Stimulated activated CD4-positive, alpha-beta T cell treated with anti-CD3 and anti-CD28 coated beads, Interleukin-4, amount 100 ng/mL, for 1 hour (primary cell): ENCODE measurements around the gene HOXA5.

Experiments used
- DNase-seq: peaks from one replicate; pipeline ENCODE4 v3.0.0-alpha.2; 2020

The HOXA5 gene

DNA sequence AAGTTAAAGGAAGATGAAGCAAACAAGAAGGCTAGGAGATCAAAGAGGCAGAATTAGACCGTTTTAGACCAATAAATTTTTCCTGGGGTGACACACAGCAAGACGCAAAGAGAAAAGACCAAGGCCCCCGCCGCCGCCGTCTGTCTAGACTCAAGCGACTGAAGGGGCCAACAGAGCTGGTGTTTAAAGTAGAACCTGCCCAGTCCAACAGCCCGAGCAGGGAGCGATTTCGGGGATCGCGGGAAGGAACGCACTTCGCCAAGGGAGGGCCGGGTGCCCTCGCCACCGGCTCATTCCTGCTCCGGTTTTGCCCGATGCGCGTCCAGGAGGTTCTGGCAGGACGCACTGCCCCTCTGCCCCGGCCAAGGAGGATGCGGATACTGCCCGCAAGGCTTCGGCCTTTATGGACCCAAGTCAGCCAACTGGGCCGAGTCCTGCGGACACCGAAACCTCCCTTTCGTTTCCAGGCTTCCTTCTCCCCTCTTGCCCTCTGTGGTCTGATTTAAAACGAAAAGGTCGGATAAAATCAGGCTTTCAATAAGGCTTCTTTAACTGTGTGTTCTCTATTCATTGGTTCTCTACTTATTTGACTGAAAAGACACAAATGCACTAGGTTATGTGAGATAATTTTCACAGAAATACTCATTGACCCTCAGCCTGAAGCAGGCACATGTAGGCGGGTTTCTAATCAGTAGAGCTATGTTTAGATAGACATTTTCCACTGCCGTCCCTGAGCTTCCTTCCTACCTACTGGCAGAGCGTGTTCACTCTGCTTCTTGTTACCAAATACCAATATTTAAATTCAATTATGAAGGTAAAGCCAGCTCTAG lies 15.2 kb upstream of the HOXA5 start:
- DNase-seq = no peak

DNA sequence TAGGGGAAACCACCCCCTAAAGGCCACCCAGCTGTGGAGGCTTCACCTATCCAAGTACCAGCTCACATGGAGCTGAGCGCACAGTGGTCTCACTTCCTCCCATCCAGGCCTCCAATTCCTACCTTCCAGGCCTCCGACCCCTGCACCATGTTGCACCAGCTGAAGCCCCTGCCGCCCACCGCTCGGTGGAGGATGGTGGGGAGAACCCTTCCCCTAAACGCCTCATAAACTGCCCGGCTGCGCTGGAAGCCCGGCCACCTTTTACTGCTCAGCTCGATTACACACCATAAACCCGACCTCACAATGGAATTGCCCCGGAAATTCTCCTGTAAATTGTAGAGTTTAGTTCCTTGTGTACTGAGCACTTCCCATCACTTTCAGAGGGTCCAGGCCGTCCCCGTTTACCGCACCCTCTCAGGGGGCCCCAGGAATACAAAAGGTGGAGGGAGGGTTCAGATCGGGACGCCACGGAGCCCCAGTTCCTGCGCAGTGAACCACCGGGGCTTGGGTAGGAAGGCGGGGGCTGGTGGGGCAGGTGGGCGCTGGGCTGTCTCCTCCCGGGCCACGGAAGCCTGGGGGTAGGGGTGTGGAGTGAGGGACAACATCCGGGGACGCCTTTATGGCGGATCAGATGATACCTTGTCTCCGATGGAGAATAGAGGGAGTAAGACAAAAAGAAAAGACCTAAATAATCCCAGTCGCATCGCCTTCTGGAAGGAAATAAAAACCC lies 14.4 kb upstream of the HOXA5 start:
- no peak for DNase-seq

GRCh38 chr7:27156916-27157701 lies 13.6 kb upstream of the HOXA5 start:
- no peak for DNase-seq

GRCh38 chr7:27156508-27156898 lies 13.0 kb upstream of the HOXA5 start, which contains the start of gene HOXA7:
HOXA7 (minus strand) TSS chr7:27156675; CDS start chr7:27156545, 130 bp downstream.
- no peak for DNase-seq

DNA sequence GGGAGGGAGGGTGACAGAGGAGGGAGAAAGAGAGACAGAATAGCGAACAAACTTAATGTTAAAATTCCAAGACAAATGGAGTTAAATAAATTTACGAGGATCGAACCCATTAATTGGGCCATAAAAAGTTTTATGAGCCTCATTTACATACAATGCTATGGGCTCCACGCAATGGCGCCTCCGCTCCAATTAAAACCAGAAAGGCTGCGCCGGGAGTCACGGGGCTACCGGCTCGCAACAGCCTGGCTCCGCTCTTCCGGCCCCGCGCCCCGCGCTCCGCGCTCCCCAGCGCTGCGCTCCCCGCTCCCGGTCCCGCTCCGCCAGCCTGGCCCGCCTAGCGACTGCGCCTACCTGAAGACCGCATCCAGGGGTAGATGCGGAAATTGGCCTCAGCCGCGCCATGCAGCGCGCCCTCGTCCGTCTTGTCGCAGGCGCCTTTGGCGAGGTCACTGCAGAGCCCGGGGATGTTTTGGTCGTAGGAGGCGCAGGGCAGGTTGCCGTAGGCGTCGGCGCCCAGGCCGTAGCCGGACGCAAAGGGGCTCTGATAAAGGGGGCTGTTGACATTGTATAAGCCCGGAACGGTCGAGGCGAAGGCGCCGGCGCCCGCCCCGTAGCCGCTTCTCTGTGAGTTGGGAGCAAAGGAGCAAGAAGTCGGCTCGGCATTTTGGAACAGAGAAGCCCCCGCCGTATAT lies 12.5 kb upstream of the HOXA5 start:
- DNase-seq = no peak

DNA sequence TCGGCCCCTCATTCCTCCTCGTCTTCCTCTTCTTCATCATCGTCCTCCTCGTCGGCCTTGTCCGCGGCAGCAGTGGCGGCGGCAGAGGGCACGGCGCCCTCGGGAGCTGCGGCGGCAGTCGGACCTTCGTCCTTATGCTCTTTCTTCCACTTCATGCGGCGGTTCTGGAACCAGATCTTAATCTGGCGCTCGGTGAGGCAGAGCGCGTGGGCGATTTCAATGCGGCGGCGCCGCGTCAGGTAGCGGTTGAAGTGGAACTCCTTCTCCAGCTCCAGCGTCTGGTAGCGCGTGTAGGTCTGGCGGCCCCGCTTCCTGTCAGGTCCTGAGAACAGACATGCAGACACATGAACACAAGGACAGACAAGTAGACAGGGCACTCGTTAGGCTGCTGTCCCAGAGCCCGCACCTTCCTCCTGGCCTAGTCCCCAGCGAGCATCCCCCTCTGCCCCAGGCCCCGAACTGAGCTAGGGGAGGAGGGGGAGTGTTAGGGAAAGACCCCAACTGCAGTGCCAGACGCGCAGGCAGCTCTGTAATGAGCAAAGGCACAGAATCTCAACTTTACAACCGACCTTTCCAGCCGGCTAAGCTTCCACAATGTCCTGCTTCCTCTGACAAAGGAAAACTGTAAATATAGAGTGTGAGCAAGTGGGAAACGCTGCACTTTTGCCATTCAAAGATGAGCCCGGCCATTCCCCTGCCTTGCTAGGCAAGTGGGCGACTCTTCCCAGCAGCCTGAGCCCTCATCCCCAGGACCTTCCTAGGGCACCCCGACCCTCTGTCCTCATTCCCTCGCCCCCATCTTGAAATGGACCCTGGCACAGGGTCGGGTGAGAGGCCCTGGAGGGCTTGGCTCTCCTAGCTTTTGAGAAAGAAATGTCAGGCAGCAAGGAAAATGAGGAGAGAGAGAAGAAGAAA lies 11.7 kb upstream of the HOXA5 start:
- DNase-seq = peak; percentile 51

DNA sequence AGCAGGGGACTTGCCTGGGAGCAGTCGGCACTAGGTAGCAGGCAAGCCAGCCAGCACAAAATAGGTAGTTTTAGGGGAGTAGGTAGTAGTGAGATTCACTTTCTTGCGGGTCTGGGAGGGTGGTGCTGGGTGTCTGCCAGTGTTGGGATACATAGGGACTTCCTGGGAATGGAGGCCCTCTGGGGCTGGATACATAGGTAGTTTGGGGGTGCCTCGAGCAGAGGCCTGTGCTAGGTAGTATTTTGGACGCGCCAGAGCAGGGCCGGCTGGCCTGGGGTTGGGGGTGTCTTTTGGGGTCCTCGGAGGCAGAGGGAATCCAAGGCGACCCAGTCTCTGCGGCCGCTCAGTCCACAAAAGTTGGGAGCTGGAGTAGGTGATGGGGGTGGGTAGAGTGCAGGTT lies 10.9 kb upstream of the HOXA5 start:
- DNase-seq = no peak

GRCh38 chr7:27153526-27153925 lies 10.0 kb upstream of the HOXA5 start:
- no peak for DNase-seq

DNA sequence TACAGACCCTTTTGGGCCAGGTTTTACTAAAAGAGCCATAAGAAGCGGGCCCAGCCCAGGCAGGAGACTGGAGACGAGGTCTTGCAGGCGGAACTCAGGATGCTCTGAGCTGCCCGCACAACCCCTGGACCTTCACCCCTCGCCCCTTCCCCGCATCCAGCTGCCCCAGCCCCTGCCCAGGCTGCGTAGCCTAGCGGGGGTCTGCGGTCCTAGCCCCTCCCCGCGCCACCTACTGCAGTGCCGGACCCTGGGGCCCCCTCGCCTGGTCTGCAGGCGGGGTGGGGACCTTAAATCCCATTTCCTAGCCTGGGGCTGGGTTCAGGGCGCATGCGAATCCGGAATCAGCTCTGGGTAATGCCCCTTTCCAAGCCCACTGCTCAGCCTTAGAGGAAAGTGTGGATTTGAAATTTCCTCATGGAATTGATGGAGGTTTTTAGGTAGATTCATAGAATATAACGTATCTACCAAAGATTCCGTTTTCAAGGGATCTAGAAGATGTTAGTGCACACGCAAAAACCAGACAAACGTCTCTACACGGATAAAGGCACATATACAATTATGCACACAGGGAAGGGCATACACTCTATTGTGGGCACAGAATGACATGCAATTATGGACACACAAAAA lies 9.4 kb upstream of the HOXA5 start:
- DNase-seq = no peak

- no peak for DNase-seq
Measured at GRCh38 chr7:27151931-27152815, 8.7 kb upstream of the HOXA5 start, which contains the start of gene HOXA3. HOXA3 (minus strand) TSS chr7:27152583; CDS start chr7:27110640, 41,943 bp downstream.

DNA sequence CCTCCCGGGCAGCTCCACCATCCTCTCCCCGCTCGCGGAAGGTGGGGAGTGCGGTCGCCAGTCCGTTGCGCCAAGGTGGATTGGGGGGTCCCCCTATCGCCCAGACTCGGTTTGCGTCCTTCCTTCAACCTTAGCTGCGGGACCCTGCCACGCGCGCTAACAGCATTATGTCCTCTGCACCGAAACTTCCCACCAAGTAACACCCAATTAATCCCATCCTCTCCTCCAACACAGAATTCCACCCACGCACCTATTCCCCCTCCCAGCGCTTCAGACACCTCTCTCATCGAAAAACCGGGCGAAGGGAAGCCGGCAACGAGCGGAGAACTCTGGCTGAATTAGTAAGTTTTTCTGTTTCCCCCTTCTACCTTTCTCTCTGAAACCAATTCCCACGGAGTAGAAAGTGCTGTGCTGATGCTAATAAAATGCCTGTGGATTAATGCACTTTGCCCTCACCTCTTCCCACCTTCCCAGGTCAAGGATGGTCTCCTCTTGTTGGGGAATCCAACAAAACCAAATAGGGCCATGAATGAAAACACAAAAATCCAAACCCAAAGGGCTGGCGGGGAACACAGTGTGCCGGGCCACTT lies 8.0 kb upstream of the HOXA5 start:
- DNase-seq = no peak

DNA sequence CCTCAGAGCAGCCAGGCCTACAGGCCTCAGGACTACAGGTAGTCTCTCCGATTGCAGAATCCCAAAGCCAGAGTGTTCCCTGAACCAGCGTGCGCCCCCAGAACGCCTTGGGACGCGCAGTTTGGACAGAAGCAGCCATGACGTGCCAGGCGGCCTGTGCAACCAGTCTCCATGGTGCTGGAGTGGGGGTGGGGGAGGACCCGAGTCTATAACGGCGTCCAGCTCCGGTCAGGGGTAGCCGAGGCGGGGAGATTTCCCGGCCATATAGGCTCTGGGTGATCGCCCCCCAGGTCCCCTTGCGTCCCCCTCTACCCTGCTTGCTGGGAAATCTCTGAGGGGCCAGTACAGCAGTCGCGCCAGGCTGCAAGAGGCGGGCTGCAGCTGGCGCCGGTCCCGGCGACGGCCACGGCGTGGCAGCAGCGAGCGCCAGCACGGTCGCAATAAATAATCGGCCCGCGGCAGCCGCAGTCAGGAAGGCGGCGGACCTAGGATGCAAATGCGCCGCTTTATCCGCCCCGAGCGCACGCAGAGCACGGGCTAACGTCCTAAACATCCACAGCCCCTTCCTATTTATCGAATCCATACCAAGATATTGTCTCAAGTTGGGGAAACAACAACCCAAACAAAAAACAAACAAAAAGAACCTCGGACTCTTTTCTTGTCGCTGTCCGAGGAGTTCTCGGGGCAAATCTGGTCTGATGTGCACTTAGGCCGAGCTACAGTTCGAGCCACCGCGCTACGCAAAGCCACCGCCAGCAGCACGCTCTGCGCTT lies 7.3 kb upstream of the HOXA5 start:
- peak; percentile 71 for DNase-seq

- no peak for DNase-seq
Measured at GRCh38 chr7:27149842-27150567, 6.5 kb upstream of the HOXA5 start.

GRCh38 chr7:27148756-27149641 lies 5.5 kb upstream of the HOXA5 start:
- DNase-seq = no peak

DNA sequence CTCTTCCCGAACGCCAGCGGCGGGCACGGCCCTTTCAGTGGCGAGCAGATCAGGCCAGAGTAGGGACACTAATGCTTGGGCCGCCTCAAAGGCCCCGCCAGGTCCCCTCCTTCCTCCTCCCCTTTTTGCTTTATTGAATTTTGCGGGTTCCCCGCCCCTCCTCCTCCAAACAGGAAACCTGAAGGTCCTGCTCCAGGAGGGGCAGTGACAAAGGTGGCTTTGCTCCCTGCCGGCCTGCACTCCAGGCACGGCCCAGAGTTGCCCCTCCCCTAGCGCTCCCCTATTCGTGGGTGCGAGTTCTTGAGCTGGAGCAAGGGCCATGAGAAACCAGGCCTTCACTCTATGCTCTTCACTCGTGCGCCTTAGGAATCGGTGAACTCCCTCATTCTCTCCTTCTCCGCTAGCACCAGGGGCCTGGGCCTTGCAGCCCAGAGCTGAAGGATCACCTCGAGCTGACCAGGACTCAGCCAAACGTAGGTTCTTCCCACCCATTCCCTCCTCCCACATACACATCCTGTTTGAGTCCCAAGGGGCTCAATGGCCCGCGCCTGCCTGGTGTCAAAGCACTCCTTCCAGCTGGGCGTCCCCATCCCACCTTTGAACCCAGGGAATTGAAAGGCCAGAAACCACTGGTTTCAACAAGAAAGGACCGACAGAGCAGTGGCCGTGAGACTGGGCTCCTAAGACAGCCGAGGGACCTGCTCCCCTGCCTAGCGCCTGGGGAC lies 4.7 kb upstream of the HOXA5 start:
- DNase-seq = no peak
